GM19324 (cell line): Measurements from ENCODE around the gene USP17L5.
"Not testable (repeated sequence)": the region's sequence is repeated elsewhere in the genome, so short reads cannot be mapped to it uniquely, and the experiment has no call there.

Source experiments
- ATAC-seq: cut with Tn5 transposase; IDR thresholded peaks from one replicate; pipeline ENCODE4 v1.9.1; 2021; ENCODE audit warnings: mild to moderate bottlenecking, moderate library complexity; ENCODE audit not compliant: unreplicated experiment, low FRiP score

The USP17L5 gene, protein sequence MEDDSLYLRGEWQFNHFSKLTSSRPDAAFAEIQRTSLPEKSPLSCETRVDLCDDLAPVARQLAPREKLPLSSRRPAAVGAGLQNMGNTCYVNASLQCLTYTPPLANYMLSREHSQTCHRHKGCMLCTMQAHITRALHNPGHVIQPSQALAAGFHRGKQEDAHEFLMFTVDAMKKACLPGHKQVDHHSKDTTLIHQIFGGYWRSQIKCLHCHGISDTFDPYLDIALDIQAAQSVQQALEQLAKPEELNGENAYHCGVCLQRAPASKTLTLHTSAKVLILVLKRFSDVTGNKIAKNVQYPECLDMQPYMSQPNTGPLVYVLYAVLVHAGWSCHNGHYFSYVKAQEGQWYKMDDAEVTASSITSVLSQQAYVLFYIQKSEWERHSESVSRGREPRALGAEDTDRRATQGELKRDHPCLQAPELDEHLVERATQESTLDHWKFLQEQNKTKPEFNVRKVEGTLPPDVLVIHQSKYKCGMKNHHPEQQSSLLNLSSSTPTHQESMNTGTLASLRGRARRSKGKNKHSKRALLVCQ

DNA sequence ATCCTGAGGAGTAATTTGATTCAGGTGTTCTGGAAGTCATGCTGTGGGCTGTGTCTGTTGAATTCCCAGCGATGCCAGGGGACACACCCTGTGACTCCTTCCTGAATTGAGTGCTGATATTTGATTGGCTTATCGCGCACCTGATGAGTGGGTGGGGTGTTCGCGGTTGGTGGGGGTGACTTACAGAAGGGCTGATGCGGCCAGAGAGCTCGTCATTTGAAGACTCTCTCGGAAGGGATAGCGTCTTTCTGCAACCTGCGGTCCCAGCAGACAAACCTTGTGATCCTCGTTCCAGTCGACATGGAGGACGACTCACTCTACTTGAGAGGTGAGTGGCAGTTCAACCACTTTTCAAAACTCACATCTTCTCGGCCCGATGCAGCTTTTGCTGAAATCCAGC, at the start of gene USP17L5:
Gene USP17L5, plus strand, starts transcription at position 301 of the 400 bp plus-strand sequence. Its CDS starts 0 bp downstream, at position 301.
- not testable (repeated sequence) for ATAC-seq

DNA sequence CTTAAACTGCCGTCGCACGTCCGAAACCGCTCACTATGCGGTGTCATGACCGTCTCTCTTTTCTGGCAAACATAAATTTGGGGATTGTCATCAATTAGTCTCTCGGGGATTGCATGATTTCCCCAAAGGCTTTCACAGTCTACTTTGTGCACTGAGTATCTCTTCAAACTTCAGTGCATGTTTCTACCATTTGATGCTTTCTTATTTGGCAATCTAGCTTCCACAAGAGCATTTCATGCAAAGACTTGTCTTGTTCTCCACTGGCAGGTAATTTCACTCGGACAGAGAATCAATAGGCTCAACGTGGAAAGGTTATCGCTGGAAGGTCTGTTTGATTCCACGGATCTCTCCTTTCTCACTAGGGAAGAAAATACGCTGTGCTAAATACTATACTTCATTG, 15.0 kb upstream of the USP17L5 start:
- not testable (repeated sequence) for ATAC-seq

DNA sequence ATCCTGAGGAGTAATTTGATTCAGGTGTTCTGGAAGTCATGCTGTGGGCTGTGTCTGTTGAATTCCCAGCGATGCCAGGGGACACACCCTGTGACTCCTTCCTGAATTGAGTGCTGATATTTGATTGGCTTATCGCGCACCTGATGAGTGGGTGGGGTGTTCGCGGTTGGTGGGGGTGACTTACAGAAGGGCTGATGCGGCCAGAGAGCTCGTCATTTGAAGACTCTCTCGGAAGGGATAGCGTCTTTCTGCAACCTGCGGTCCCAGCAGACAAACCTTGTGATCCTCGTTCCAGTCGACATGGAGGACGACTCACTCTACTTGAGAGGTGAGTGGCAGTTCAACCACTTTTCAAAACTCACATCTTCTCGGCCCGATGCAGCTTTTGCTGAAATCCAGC, 14.3 kb upstream of the USP17L5 start, which contains the start of gene USP17L24:
Gene USP17L24, plus strand, starts transcription at position 301 of the 400 bp plus-strand sequence. Its CDS starts 0 bp downstream, at position 301.
- not testable (repeated sequence) for ATAC-seq

DNA sequence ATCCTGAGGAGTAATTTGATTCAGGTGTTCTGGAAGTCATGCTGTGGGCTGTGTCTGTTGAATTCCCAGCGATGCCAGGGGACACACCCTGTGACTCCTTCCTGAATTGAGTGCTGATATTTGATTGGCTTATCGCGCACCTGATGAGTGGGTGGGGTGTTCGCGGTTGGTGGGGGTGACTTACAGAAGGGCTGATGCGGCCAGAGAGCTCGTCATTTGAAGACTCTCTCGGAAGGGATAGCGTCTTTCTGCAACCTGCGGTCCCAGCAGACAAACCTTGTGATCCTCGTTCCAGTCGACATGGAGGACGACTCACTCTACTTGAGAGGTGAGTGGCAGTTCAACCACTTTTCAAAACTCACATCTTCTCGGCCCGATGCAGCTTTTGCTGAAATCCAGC, 9.6 kb upstream of the USP17L5 start, which contains the start of gene USP17L25:
Gene USP17L25, plus strand, starts transcription at position 301 of the 400 bp plus-strand sequence. Its CDS starts 0 bp downstream, at position 301.
- ATAC-seq, result not testable (repeated sequence)

DNA sequence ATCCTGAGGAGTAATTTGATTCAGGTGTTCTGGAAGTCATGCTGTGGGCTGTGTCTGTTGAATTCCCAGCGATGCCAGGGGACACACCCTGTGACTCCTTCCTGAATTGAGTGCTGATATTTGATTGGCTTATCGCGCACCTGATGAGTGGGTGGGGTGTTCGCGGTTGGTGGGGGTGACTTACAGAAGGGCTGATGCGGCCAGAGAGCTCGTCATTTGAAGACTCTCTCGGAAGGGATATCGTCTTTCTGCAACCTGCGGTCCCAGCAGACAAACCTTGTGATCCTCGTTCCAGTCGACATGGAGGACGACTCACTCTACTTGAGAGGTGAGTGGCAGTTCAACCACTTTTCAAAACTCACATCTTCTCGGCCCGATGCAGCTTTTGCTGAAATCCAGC, 4.8 kb upstream of the USP17L5 start, which contains the start of gene USP17L26:
Gene USP17L26, plus strand, starts transcription at position 301 of the 400 bp plus-strand sequence. Its CDS starts 0 bp downstream, at position 301.
- not testable (repeated sequence) for ATAC-seq

DNA sequence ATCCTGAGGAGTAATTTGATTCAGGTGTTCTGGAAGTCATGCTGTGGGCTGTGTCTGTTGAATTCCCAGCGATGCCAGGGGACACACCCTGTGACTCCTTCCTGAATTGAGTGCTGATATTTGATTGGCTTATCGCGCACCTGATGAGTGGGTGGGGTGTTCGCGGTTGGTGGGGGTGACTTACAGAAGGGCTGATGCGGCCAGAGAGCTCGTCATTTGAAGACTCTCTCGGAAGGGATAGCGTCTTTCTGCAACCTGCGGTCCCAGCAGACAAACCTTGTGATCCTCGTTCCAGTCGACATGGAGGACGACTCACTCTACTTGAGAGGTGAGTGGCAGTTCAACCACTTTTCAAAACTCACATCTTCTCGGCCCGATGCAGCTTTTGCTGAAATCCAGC, 4.6 kb downstream of the USP17L5 start, which contains the start of gene USP17L27:
Gene USP17L27, plus strand, starts transcription at position 301 of the 400 bp plus-strand sequence. Its CDS starts 0 bp downstream, at position 301.
- ATAC-seq, result not testable (repeated sequence)

DNA sequence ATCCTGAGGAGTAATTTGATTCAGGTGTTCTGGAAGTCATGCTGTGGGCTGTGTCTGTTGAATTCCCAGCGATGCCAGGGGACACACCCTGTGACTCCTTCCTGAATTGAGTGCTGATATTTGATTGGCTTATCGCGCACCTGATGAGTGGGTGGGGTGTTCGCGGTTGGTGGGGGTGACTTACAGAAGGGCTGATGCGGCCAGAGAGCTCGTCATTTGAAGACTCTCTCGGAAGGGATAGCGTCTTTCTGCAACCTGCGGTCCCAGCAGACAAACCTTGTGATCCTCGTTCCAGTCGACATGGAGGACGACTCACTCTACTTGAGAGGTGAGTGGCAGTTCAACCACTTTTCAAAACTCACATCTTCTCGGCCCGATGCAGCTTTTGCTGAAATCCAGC, 9.4 kb downstream of the USP17L5 start, which contains the start of gene USP17L28:
Gene USP17L28, plus strand, starts transcription at position 301 of the 400 bp plus-strand sequence. Its CDS starts 0 bp downstream, at position 301.
- not testable (repeated sequence) for ATAC-seq

DNA sequence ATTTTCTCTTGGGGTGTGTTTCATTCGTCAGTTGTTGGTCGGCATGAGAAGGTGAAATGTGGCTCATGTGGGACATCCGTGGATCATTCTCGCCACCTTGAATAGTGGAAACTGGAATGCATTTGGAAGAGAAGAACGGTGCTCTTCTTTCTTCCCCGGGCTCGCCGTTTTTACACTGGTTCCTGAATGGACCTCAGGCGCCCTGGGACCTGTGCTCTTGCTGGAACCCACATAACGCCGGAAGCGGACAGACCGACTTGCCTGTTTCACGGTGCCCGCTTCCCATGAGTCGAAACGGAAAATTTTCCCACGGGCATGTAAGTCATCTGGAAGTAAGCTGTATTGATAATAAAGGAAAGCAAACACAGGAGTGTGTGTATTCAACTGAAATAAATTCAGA, 11.7 kb downstream of the USP17L5 start:
- ATAC-seq, result not testable (repeated sequence)

DNA sequence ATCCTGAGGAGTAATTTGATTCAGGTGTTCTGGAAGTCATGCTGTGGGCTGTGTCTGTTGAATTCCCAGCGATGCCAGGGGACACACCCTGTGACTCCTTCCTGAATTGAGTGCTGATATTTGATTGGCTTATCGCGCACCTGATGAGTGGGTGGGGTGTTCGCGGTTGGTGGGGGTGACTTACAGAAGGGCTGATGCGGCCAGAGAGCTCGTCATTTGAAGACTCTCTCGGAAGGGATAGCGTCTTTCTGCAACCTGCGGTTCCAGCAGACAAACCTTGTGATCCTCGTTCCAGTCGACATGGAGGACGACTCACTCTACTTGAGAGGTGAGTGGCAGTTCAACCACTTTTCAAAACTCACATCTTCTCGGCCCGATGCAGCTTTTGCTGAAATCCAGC, 14.1 kb downstream of the USP17L5 start, which contains the start of gene USP17L29:
Gene USP17L29, plus strand, starts transcription at position 301 of the 400 bp plus-strand sequence. Its CDS starts 0 bp downstream, at position 301.
- not testable (repeated sequence) for ATAC-seq

DNA sequence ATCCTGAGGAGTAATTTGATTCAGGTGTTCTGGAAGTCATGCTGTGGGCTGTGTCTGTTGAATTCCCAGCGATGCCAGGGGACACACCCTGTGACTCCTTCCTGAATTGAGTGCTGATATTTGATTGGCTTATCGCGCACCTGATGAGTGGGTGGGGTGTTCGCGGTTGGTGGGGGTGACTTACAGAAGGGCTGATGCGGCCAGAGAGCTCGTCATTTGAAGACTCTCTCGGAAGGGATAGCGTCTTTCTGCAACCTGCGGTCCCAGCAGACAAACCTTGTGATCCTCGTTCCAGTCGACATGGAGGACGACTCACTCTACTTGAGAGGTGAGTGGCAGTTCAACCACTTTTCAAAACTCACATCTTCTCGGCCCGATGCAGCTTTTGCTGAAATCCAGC, 23.6 kb downstream of the USP17L5 start, which contains the start of gene USP17L30:
Gene USP17L30, plus strand, starts transcription at position 301 of the 400 bp plus-strand sequence. Its CDS starts 0 bp downstream, at position 301.
- not testable (repeated sequence) for ATAC-seq

DNA sequence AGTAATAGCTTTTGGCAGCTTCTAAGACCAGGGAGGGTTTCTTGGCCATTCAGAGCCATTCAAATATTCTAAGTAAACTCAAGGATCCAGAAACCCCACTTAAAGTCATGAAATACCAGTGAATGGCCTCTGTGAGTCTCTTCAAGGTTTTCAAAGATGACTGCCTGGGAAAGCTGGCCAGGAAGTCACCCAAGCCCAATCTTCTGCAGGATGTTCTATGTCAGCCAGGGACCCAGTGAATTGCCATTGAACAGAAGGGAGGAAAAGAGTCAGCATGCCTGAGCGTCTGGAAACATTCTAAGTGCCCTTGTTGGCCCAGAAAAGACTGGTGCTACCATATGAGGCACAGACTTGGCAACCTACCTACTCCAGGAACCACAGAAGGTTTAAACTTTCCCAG, 40.7 kb downstream of the USP17L5 start:
- not testable (repeated sequence) for ATAC-seq

DNA sequence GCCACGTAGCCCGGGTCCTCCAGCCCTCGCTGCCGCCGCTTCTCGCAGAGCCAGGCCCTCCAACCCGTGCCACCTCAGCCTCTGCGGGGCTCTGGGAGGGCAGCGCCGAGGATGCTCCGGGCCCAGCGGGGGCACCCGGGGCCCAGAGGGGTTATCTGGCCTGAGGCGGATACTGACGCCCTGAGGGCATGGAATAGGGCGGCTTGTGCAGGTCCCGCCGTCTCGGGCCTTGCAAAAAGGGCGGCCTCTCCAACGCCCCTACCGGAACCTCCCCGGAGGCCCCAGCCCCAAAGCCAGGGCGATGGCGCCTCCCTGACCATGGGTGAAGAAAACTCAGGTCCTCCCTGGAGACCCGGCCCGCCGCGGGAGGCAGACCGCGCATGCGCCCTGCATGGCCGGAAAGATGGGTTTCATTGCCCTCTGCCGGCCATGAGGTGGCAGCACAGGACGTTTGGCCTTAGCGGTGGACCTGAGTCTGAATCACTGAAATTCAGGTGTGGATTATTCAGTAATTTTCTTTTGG, 41.9 kb downstream of the USP17L5 start:
- ATAC-seq, result not testable (repeated sequence)

DNA sequence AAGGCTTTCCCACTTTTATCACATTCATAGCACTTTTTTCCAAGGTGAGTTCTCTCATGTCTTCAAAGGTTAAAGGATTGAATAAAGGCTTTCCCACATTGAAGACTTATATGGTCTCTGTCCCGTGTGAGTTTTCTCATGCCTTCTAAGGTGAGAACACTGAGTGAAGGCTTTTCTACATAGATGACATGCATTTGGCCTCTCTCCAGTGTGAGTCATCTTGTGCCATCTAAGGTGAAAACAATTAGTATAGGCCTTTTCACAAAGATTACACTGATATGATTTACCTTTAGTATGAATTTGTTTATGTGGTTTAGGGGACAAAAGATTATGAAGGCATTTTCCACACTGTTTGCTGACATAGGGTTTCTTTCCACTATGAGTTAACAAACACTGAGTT, 44.9 kb downstream of the USP17L5 start:
- no peak for ATAC-seq

DNA sequence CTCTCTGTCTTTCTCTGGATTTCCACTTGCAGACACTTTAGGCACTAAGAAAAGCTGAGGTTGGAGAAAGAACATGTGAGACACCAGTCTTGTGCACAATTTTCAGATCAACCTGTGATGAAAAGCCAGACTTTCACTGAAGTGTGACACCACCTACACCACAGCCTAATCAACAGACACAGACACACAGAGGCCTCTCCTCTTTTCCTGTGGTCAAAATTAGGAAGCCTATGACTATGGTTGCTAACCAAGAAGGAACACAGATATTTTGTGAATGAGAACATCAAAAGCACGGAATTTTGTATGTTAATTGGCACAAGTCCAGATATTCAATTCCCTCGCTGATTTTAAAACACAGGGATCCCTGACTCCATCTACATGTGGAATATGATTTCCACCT, 49.8 kb downstream of the USP17L5 start:
- ATAC-seq, result not testable (repeated sequence)
